NCI-H1105 (cell line): ENCODE data around the gene TWIST2.

Experiments used
- DNase-seq: peaks from one replicate; lab custom pipeline; 2025; lab: John Stamatoyannopoulos, UW

Gene TWIST2

DNA sequence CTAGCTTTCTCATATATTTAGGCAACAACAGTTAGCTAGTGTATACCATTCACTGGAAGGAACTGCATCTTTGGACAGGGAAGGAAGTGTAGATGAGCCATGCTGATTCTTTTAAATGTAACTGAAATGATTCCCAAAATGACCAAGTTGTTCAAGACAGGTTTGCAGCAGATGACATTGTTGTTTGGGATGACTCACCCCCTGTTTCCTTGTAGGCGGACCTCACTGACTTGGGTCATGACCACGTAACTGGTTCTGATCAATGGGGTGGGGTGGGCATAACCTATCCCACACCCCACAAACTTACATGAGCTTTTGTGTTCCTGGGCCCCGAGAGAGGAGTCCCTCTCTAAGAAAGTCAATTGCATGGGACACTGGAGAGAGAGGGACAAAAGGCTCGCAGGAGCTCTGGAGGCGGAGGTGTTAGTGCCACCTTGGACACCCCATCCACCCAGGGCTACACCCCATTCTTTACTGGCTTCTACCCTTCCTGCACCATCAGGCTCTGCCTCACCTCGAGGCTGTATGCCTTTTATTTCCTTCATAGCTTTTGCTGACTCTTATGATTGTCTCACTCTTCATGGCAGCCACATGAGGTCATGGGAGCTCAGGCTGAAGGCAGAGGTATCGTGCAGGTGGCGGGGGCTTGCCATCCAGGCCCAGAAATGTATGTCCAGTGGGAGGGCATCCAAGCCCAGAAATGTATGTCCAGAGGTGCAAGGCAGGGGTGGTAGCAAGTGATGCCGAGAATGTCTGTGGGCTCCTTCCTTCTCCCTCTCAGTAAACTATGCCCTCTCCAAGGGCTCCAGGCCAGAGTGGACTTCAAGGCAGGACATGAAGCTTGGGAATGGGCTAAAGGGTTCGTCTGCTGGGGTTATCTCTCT, 108.0 kb downstream of the TWIST2 start:
- DNase-seq, result no peak

DNA sequence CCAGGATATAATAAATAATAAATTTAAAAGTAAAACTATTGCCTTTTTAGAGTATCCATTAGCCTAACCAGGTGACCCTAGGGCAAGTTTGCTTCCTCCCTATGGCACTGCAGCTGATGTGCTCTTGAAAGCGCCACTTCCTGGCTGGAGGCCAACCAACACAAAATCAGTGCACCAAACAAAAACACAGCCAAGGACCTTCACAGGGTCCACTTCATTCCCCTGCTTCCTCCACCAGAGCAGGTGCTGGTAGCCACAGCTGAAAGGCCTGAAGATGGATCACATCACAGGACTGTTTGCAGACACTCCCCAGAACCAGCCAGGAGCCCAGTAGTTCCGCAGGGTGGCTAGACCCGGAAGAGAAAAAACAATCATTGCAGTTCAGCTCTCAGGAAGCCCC, 108.8 kb downstream of the TWIST2 start:
- no peak for DNase-seq
